B cell (primary cell): Measurements from ENCODE around the gene CYB5R3.

ENCODE experiments used
- CTCF ChIP-seq: fragments of 200-600 bp; IDR thresholded peaks from one replicate; pipeline ENCODE4 v1.8.0; 2022; ENCODE audit warnings: antibody characterized with exemption, mild to moderate bottlenecking
- EZH2 ChIP-seq: IDR thresholded peaks from 2 replicates; pipeline ENCODE4 v1.6.1; 2012; ENCODE audit warnings: borderline replicate concordance, low read depth, mild to moderate bottlenecking, moderate library complexity, low read length; ENCODE audit not compliant: insufficient read depth, poor library complexity, severe bottlenecking

- peak; percentile 80 for TF ChIP-seq CTCF
- TF ChIP-seq EZH2 = no peak
Observed at GRCh38 chr22:42621505-42622002, 27.6 kb downstream of the CYB5R3 start.
